Measurements from ENCODE around the gene BEAN1. TPM values are rescaled to one million over a fixed set of nuclear protein-coding genes. Genes with fewer than 3 reads are reported as not detected.

Gene BEAN1
- total RNA-seq, 1 experiment from 2014 or later, result 1.9 TPM

DNA sequence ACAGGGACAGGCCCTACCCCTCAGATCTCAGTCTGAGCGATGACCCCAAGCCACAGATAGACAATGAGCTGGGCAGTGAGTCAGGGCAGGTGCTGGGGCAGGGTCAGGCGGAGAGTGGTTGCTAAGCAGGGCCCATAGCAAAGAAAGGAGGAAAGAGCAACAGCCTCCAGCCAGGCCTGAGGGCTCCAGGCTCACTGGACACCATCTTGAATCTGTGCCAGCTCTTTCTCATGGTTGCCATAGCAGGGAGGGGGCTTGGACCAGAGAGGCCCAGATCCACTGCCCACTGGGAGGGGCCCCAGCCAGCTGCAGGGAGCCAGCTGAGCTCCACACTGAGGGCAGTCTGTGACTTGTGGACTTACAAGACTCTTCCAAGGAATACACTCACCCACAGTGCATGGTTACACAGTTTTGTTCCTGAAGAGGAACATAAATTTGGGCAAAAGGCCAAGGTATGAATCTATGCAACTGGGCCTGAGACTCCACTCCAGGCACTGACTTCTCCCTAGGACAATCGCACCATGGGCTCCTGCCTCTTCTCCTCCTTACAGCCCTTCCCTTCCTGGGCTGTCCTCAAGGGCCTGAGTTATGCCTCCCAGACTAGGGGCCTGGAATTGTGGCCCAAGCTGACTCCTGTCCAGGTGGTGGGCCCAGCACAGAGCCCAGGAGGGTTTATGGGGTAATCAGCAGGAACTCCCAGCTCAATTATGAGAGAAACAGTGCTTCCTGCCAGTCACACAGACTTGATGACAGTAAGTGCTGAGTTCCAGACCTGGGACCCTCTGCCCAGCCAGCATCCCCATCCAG is 59.9 kb downstream of the BEAN1 start:
- H3K36me3 ChIP-seq (ENCODE audit: low read depth, low read length), result no peaks in the 10 kb centered on the region; the same call in 1 of the 2 replicates
- ChIA-PET POLR2A (ENCODE audit: unreplicated experiment) (no interaction called here), CTCF (no interaction called here)
- no TSS peak for BruUV-seq (replicated peaks)
- H3K27me3 ChIP-seq (ENCODE audit: low read length), result no peaks in the 10 kb centered on the region
- TF ChIP-seq EZH2phosphoT487 (IDR thresholded peaks at IDR 0.05; ENCODE audit: borderline replicate concordance, low read length), result no peak
- TF ChIP-seq, protein P1, sequence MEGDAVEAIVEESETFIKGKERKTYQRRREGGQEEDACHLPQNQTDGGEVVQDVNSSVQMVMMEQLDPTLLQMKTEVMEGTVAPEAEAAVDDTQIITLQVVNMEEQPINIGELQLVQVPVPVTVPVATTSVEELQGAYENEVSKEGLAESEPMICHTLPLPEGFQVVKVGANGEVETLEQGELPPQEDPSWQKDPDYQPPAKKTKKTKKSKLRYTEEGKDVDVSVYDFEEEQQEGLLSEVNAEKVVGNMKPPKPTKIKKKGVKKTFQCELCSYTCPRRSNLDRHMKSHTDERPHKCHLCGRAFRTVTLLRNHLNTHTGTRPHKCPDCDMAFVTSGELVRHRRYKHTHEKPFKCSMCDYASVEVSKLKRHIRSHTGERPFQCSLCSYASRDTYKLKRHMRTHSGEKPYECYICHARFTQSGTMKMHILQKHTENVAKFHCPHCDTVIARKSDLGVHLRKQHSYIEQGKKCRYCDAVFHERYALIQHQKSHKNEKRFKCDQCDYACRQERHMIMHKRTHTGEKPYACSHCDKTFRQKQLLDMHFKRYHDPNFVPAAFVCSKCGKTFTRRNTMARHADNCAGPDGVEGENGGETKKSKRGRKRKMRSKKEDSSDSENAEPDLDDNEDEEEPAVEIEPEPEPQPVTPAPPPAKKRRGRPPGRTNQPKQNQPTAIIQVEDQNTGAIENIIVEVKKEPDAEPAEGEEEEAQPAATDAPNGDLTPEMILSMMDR (conservative IDR thresholded peaks at IDR 0.05; ENCODE audit: low read depth, low read length), result no peak
- no peak for TF ChIP-seq EZH2 (IDR thresholded peaks at IDR 0.05; ENCODE audit: low read length, unreplicated experiment)
- DNase-seq, result peak; percentile 44
- intact Hi-C loops (cut with micrococcal nuclease), result no loop called here
- H3K4me3 ChIP-seq (ENCODE audit: low read length), result no peak overlapping the region
- peak; percentile 38 for ATAC-seq
- H3K79me2 ChIP-seq (ENCODE audit: low read length), result no peaks in the 10 kb centered on the region
- no peaks in the 10 kb centered on the region for H4K20me1 ChIP-seq (ENCODE audit: low read length)
- peak overlapping the region; percentile 25 for H3K27ac ChIP-seq (ENCODE audit: low read length)
- H3K9ac ChIP-seq (ENCODE audit: low read length), result no peak overlapping the region
- no peak overlapping the region for H2AFZ ChIP-seq (ENCODE audit: low read length)
- H3F3A ChIP-seq (ENCODE audit: low read length, unreplicated experiment), result no peaks in the 10 kb centered on the region
- H3K4me2 ChIP-seq (ENCODE audit: low read length), result no peak overlapping the region
- no peaks in the 10 kb centered on the region for H3K9me2 ChIP-seq (replicated peaks; ENCODE audit: low read length)
- peaks cover 14% of the 10 kb centered on the region for H3K4me1 ChIP-seq (ENCODE audit: insufficient read depth, low read length)
- H3K9me3 ChIP-seq (ENCODE audit: low read length), result no peaks in the 10 kb centered on the region

DNA sequence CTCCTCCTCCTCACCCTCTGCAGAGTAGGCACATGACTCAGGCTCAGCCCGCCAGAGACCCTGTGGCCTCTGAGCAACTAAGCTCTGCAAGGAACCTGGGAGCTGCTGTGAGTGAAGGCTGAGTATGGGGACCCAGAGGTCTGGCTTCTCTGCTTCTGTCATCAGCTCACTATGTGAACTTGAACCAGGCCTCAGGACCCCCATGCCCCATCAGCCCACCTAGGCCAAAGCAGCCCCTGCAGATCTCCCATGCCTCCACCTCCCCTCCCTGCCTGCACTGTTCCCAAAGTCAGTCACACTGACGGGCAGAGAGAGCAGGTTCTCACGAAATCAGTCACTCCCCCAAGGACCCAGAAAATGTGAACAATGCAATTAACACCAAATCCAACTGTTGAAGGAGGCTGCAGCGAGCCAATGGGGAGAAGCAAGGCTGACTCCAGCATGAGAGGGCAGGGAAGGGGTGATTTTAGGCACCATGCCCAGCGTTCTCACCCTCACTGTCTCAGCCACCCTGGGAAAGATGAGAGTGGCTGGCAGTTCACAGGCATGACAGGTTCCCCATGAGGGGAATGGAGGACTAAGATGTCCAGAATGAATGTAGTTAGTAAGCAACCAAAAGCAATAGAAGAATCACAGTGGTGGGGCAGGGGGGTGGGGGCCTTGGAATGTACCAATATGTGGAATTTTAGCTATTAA is 60.6 kb downstream of the BEAN1 start:
- no peak overlapping the region for H3K9ac ChIP-seq (ENCODE audit: low read length)
- H3K9me3 ChIP-seq (ENCODE audit: low read length), result no peaks in the 10 kb centered on the region
- TF ChIP-seq, protein P1 (conservative IDR thresholded peaks at IDR 0.05; ENCODE audit: low read depth, low read length), result no peak
- TF ChIP-seq EZH2phosphoT487 (IDR thresholded peaks at IDR 0.05; ENCODE audit: borderline replicate concordance, low read length) (no peak), EZH2 (IDR thresholded peaks at IDR 0.05; ENCODE audit: low read length, unreplicated experiment) (no peak)
- H3K4me2 ChIP-seq (ENCODE audit: low read length), result no peak overlapping the region
- H4K20me1 ChIP-seq (ENCODE audit: low read length), result no peaks in the 10 kb centered on the region
- no peaks in the 10 kb centered on the region; the same call in 1 of the 2 replicates for H3K36me3 ChIP-seq (ENCODE audit: low read depth, low read length)
- peak overlapping the region; percentile 25; the same call in 1 of the 2 replicates for H3K27ac ChIP-seq (ENCODE audit: low read length)
- ChIA-PET POLR2A (ENCODE audit: unreplicated experiment) (interaction anchor here (0.6 kb wide), 1 partner anchor 382 kb away, joined by 19 read pairs; no protein-coding TSS in a partner anchor), CTCF (no interaction called here)
- no peaks in the 10 kb centered on the region for H3K79me2 ChIP-seq (ENCODE audit: low read length)
- H2AFZ ChIP-seq (ENCODE audit: low read length), result no peak overlapping the region
- no peak for ATAC-seq
- H3F3A ChIP-seq (ENCODE audit: low read length, unreplicated experiment), result no peaks in the 10 kb centered on the region
- intact Hi-C loops (cut with micrococcal nuclease), result no loop called here
- peaks cover 14% of the 10 kb centered on the region for H3K4me1 ChIP-seq (ENCODE audit: insufficient read depth, low read length)
- no TSS peak for BruUV-seq (replicated peaks)
- no peak overlapping the region for H3K4me3 ChIP-seq (ENCODE audit: low read length)
- no peaks in the 10 kb centered on the region for H3K27me3 ChIP-seq (ENCODE audit: low read length)
- DNase-seq, result no peak
- no peaks in the 10 kb centered on the region for H3K9me2 ChIP-seq (replicated peaks; ENCODE audit: low read length)

Measured in PC-3 (cell line).